K562 (cell line): ENCODE results near the gene IFNA7. TPM values are rescaled to one million over a fixed set of nuclear protein-coding genes. Genes with fewer than 3 reads are reported as not detected.
"Not testable (repeated sequence)": the region's sequence is repeated elsewhere in the genome, so short reads cannot be mapped to it uniquely, and the experiment has no call there.

ENCODE experiments used
- ATAC-seq: fragments of 200-7000 bp; cut with Tn5 transposase; 3 replicates; pipeline ENCODE4 v1.9.1; 2020; ENCODE audit warnings: moderate library complexity
- BruUV-seq: library from RNA; stranded (reverse); fragments of 400-500 nt; replicated peaks from 2 replicates; lab custom pipeline; 2021; lab: Mats Ljungman, UMichigan
- CTCF ChIA-PET: fragments of 300-600 bp; formaldehyde crosslinking; extraction: SDS; loops from one replicate; lab custom pipeline; 2021; ENCODE audit warnings: low intra/inter-chr PET ratio; lab: Yijun Ruan, JAX
- POLR2A ChIA-PET: fragments of 300-600, 350-650 bp; sonication (Branson Sonifier 250); formaldehyde crosslinking; extraction: SDS; loops from one replicate; lab custom pipeline; 2021; ENCODE audit warnings: antibody characterized with exemption, inconsistent platforms; lab: Yijun Ruan, JAX
- DNase-seq, 4 experiments: peaks; one replicate each; pipeline versions ENCODE4 v3.0.0 to v3.0.0-alpha.2; 2011 to 2018; ENCODE audit warnings: low spot score in 3 of 4, mixed read lengths in 3 of 4; ENCODE audit errors: extremely low read depth in 1 of 4
- FAIRE-seq: peaks from 2 replicates; lab custom pipeline; 2011; peaks lifted over from hg19 to GRCh38; lab: Jason Lieb, UNC
- H2AFZ ChIP-seq: 2 replicates; pipeline ENCODE4 v1.6.0; 2011; ENCODE audit warnings: low read depth, low read length, control low read depth, inconsistent platforms
- H3K27ac ChIP-seq: fragments of 200-600 bp; 3 replicates; pipeline ENCODE4 v1.8.0; 2011; ENCODE audit warnings: low read depth, mild to moderate bottlenecking, control low read depth, inconsistent platforms, low read length, moderate library complexity, mixed read lengths; ENCODE audit errors: extremely low read depth
- H3K27me3 ChIP-seq, 2 experiments: fragments of 300-600 bp in 1 of 2; 2 replicates in 1 of 2; 3 replicates in 1 of 2; pipeline versions ENCODE4 v1.6.0 to v1.8.0; 2011; ENCODE audit warnings: inconsistent platforms in 2 of 2, low read length in 2 of 2, mild to moderate bottlenecking in 1 of 2, mixed read lengths in 1 of 2, moderate library complexity in 1 of 2; ENCODE audit not compliant: control insufficient read depth in 2 of 2, insufficient read depth in 2 of 2
- H3K36me3 ChIP-seq: fragments of 300-600 bp; 3 replicates; pipeline ENCODE4 v1.8.0; 2011; ENCODE audit warnings: mild to moderate bottlenecking, low read length, inconsistent platforms; ENCODE audit not compliant: control insufficient read depth, insufficient read depth
- H3K4me1 ChIP-seq, 2 experiments: fragments of 200-600 bp in 1 of 2; replicated peaks in 1 of 2; 2 replicates in 1 of 2; 3 replicates in 1 of 2; pipeline versions ENCODE4 v1.5.1 to v1.8.0; 2011; ENCODE audit warnings: inconsistent platforms in 2 of 2, low read length in 2 of 2, mild to moderate bottlenecking in 1 of 2, mixed read lengths in 1 of 2, moderate library complexity in 1 of 2; ENCODE audit not compliant: control insufficient read depth in 2 of 2, insufficient read depth in 2 of 2
- H3K4me2 ChIP-seq: 2 replicates; pipeline ENCODE4 v1.6.1; 2011; ENCODE audit warnings: low read length, control low read depth, inconsistent platforms, mixed read lengths; ENCODE audit not compliant: insufficient read depth
- H3K4me3 ChIP-seq: fragments of 200-600 bp; sonication (generic), shearing (Covaris generic); 2 replicates; pipeline ENCODE4 v1.5.1; 2016; ENCODE audit warnings: control low read depth, inconsistent platforms
- H3K79me2 ChIP-seq: fragments of 200-600 bp; 3 replicates; pipeline ENCODE4 v1.8.0; 2011; ENCODE audit warnings: low read length, inconsistent platforms; ENCODE audit not compliant: control insufficient read depth, insufficient read depth
- H3K9ac ChIP-seq, 2 experiments: 2 replicates each; pipeline versions ENCODE4 v1.6.0 to v1.6.1; 2011; ENCODE audit warnings: low read depth in 2 of 2, low read length in 2 of 2, control low read depth in 1 of 2, inconsistent platforms in 1 of 2, mild to moderate bottlenecking in 1 of 2, mixed read lengths in 1 of 2; ENCODE audit not compliant: insufficient read depth in 1 of 2
- H3K9me1 ChIP-seq: one replicate; pipeline ENCODE4 v1.6.0; 2011; ENCODE audit warnings: inconsistent platforms, mild to moderate bottlenecking, low read length, moderate library complexity; ENCODE audit not compliant: control insufficient read depth, insufficient read depth
- H3K9me3 ChIP-seq: replicated peaks from 2 replicates; pipeline ENCODE4 v1.5.1; 2011; ENCODE audit warnings: low read depth, low read length, inconsistent platforms; ENCODE audit not compliant: control insufficient read depth, insufficient read depth
- H4K20me1 ChIP-seq: replicated peaks from 2 replicates; pipeline ENCODE4 v1.6.1; 2011; ENCODE audit warnings: low read length, inconsistent platforms, mixed read lengths; ENCODE audit not compliant: control insufficient read depth, insufficient read depth
- CEBPB ChIP-seq: fragments of 450-650 bp; IDR thresholded peaks from 2 replicates; pipeline ENCODE4 v1.6.1; 2016; ENCODE audit warnings: missing genetic modification characterization, missing compliant biosample characterization
- PTBP1 ChIP-seq: fragments of 200-400 bp; formaldehyde crosslinking; IDR thresholded peaks from 2 replicates; pipeline ENCODE4 v1.6.1; 2017; ENCODE audit warnings: low read depth, low read length
- SMAD3 ChIP-seq: fragments of 450-650 bp; formaldehyde crosslinking; conservative IDR thresholded peaks from 2 replicates; pipeline ENCODE4 v1.4.0; 2020; ENCODE audit warnings: mild to moderate bottlenecking
- SRF ChIP-seq, 2 experiments: fragments of 250-450, 450-650 bp in 1 of 2; sonication (Bioruptor Pico) in 1 of 2; sonication (generic) in 1 of 2; formaldehyde crosslinking; IDR thresholded peaks; 2 replicates each; pipeline versions ENCODE4 v1.5.0 to v1.5.1; 2020 to 2022; ENCODE audit warnings: mild to moderate bottlenecking in 1 of 2, missing genetic modification reagents in 1 of 2
- ZNF79 ChIP-seq: fragments of 250-450 bp; sonication (Bioruptor Pico); IDR thresholded peaks from 2 replicates; pipeline ENCODE4 v1.4.0; 2020; ENCODE audit warnings: low read depth, mild to moderate bottlenecking, moderate library complexity
- WGBS: fragments of 100-300 bp; shearing (Covaris generic); methylation state at CpG from one replicate; pipeline ENCODE4 v1.1.6; 2016; ENCODE audit warnings: low coverage, mixed read lengths; ENCODE audit not compliant: insufficient coverage; ENCODE audit errors: missing lambda C conversion rate; 5-methylcytosine and 5-hydroxymethylcytosine counted together
- in situ Hi-C: fragments of 300-500 bp; cut with MboI; formaldehyde crosslinking; loops from 4 replicates; pipeline ENCODE4 v1.15.0; 2018; ENCODE audit warnings: inconsistent platforms, mixed read lengths
- intact Hi-C: fragments of 100-400 bp; cut with micrococcal nuclease; formaldehyde crosslinking; loops from 2 replicates; pipeline ENCODE4 v1.14.2; 2022
- polyA plus RNA-seq, 8 experiments: library from polyadenylated mRNA; depleted of rRNA in 4 of 8; stranded (reverse) in 5 of 8; unstranded in 3 of 8; fragments of >200 nt; fragmentation: Nextera tagmentation in 2 of 8; fragmentation: Illumina TruSeq in 1 of 8; extraction: Ambion mirVana in 2 of 8; extraction: Trizol in 1 of 8; gene quantifications; 2 replicates each; pipeline versions ENCODE4 v1.2.1 to v1.2.3, GENCODE V29; 2011 to 2014; ENCODE audit warnings: inconsistent platforms in 1 of 8, missing spikeins in 1 of 8
- total RNA-seq, 7 experiments: library from RNA; depleted of rRNA in 6 of 7; stranded (reverse); fragments of >200 nt in 6 of 7; fragmentation: Illumina TruSeq in 2 of 7; extraction: Trizol in 2 of 7; gene quantifications; 2 replicates each; pipeline versions ENCODE4 v1.2.1 to v1.2.3, GENCODE V29; 2011 to 2021; ENCODE audit warnings: low replicate concordance in 1 of 7
- TF ChIP-seq, protein P1 (sequence below): fragments of 450-650 bp; IDR thresholded peaks from 2 replicates; pipeline ENCODE4 v1.6.1; 2016; ENCODE audit warnings: low read depth

Gene IFNA7
- total and polyA plus RNA-seq, 9 of the 15 experiments (the other 6 are each of a cell fraction or from before 2014, with no cell fraction given): not detected

DNA sequence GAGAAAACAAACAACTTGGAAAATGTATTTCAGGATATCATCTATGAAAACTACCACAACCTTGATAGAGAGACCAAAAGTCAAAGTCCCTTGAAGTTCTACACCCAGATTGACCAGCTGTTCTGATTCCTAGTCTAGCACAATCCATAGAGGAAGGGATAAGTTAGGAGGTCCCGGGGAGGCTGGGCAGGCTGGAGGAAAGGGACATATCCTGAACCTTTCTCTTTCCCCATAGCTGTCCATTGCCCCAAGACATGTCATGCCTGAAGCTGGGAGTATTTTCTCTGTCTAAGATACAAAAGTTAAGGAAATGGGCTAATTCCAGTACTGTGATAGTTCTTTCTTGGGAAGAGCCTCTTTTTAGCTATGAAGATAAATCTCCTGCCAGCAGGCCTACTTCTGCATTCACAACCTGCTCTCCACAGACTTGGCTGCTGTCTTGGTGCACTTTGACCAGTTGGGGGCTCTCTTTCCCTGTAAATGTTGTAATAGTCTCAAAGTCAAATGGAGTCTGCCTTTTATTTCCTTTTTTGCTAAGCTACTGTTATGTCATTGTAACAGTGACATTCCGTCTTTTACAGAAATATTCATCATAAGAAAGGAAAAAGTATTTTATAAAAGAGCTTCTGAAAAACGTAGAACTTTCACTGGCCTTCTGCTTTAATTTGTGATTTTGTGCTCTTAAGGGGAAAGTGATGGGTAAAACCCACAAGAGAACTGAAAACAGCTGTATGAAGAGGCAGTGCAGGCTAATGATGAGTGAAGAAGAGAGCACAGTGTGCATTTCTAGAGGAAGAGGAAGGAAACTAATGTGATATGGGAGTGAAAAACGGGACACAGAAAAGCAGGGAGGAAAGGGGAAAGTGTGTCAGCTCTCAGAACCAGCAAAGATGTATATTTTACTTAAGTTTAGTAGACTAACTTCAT lies 18.9 kb downstream of the IFNA7 start:
- H3K79me2 ChIP-seq, H3K27me3 ChIP-seq, H2AFZ ChIP-seq, H3K9ac ChIP-seq, H3K36me3 ChIP-seq, H3K27ac ChIP-seq, DNase-seq, FAIRE-seq, H4K20me1 ChIP-seq, BruUV-seq, intact Hi-C loops, CTCF ChIA-PET, H3K9me3 ChIP-seq, H3K9me1 ChIP-seq, in situ Hi-C loops, ATAC-seq, POLR2A ChIA-PET, H3K4me3 ChIP-seq, H3K4me1 ChIP-seq, H3K4me2 ChIP-seq: not testable (repeated sequence)
- no CpG with 5 or more reads among the region's 4 CpGs for WGBS

DNA sequence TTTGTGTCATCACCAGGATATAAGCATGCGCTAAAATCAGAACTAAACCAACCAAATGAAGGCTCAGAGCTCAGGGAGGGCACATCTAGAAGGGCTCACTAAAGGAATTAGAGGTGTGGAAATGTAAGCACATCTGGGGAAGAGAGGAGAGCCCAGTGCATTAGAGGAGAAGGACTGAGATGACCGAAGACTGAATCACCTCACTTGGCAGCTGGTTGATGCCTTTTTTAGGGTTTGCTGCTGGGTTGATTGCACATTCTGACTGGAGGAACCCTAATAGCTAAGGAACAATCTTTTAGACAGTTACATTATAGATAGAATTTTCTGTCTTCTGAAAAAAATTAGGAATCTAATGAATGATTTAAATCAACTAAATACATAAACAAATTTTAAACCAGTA lies 27.3 kb downstream of the IFNA7 start:
- Histone ChIP-seq H3K9me3 (no peaks in the 10 kb centered on the region), H3K36me3 (no peaks in the 10 kb centered on the region), H3K9ac (no peak overlapping the region), H4K20me1 (no peaks in the 10 kb centered on the region), H3K27me3 (no peaks in the 10 kb centered on the region), H3K4me2 (no peak overlapping the region), H3K4me3 (no peak overlapping the region), H3K27ac (no peak overlapping the region), H3K9me1 (no peaks in the 10 kb centered on the region), H2AFZ (no peak overlapping the region), H3K4me1 (no peaks in the 10 kb centered on the region), H3K79me2 (no peaks in the 10 kb centered on the region)
- ATAC-seq: no peak
- DNase-seq: no peak
- in situ Hi-C loops: no loop called here
- intact Hi-C loops: no loop called here
- no TSS peak for BruUV-seq
- no peak for FAIRE-seq
- WGBS: no CpG with 5 or more reads among the region's 2 CpGs
- ChIA-PET POLR2A (no interaction called here), CTCF (no interaction called here)
- TF ChIP-seq SRF (CRISPR knock-in tag; IDR thresholded peaks at IDR 0.05): no peak
- no peak for TF ChIP-seq PTBP1
- no peak for TF ChIP-seq ZNF79
- TF ChIP-seq, protein P1, sequence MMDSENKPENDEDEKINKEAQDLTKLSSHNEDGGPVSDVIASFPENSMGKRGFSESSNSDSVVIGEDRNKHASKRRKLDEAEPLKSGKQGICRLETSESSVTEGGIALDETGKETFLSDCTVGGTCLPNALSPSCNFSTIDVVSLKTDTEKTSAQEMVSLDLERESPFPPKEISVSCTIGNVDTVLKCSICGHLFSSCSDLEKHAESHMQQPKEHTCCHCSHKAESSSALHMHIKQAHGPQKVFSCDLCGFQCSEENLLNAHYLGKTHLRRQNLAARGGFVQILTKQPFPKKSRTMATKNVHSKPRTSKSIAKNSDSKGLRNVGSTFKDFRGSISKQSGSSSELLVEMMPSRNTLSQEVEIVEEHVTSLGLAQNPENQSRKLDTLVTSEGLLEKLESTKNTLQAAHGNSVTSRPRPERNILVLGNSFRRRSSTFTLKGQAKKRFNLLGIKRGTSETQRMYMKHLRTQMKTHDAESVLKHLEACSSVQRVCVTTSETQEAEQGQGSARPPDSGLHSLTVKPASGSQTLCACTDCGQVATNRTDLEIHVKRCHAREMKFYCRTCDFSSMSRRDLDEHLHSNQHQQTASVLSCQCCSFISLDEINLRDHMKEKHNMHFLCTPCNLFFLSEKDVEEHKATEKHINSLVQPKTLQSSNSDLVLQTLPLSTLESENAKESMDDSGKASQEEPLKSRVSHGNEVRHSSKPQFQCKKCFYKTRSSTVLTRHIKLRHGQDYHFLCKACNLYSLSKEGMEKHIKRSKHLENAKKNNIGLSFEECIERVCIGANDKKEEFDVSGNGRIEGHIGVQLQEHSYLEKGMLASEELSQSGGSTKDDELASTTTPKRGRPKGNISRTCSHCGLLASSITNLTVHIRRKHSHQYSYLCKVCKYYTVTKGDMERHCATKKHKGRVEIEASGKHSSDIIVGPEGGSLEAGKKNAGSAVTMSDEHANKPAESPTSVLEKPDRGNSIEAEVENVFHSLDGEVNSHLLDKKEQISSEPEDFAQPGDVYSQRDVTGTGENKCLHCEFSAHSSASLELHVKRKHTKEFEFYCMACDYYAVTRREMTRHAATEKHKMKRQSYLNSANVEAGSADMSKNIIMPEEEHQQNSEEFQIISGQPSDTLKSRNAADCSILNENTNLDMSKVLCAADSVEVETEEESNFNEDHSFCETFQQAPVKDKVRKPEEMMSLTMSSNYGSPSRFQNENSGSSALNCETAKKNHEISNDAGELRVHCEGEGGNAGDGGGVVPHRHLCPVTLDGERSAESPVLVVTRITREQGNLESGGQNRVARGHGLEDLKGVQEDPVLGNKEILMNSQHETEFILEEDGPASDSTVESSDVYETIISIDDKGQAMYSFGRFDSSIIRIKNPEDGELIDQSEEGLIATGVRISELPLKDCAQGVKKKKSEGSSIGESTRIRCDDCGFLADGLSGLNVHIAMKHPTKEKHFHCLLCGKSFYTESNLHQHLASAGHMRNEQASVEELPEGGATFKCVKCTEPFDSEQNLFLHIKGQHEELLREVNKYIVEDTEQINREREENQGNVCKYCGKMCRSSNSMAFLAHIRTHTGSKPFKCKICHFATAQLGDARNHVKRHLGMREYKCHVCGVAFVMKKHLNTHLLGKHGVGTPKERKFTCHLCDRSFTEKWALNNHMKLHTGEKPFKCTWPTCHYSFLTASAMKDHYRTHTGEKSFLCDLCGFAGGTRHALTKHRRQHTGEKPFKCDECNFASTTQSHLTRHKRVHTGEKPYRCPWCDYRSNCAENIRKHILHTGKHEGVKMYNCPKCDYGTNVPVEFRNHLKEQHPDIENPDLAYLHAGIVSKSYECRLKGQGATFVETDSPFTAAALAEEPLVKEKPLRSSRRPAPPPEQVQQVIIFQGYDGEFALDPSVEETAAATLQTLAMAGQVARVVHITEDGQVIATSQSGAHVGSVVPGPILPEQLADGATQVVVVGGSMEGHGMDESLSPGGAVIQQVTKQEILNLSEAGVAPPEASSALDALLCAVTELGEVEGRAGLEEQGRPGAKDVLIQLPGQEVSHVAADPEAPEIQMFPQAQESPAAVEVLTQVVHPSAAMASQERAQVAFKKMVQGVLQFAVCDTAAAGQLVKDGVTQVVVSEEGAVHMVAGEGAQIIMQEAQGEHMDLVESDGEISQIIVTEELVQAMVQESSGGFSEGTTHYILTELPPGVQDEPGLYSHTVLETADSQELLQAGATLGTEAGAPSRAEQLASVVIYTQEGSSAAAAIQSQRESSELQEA: no peak
- no peak for TF ChIP-seq CEBPB
- TF ChIP-seq SMAD3 (CRISPR knock-in tag): no peak
